ENCODE data around the gene DBNDD1.

The DBNDD1 gene

GRCh38 chr16:90046971-90047713, 27.9 kb upstream of the DBNDD1 start:
- DNase-seq (ENCODE audit: insufficient read length) (no peak), FAIRE-seq (no peak)
- TF ChIP-seq POLR2AphosphoS5 (IDR thresholded peaks at IDR 0.05; ENCODE audit: low read depth, low read length) (no peak), POLR2A (IDR thresholded peaks at IDR 0.05; ENCODE audit: low read depth, low read length) (no peak), TAF1 (IDR thresholded peaks at IDR 0.05; ENCODE audit: borderline replicate concordance, low read depth, low read length) (no peak)

- DNase-seq (ENCODE audit: insufficient read length) (no peak), FAIRE-seq (no peak)
- TF ChIP-seq POLR2A (IDR thresholded peaks at IDR 0.05; ENCODE audit: low read depth, low read length) = no peak
- TF ChIP-seq TAF1 (IDR thresholded peaks at IDR 0.05; ENCODE audit: borderline replicate concordance, low read depth, low read length) = no peak
Observed at GRCh38 chr16:90046122-90046970, 27.1 kb upstream of the DBNDD1 start.

- DNase-seq (ENCODE audit: insufficient read length) = no peak
- no peak for FAIRE-seq
- no peak for TF ChIP-seq POLR2A (IDR thresholded peaks at IDR 0.05; ENCODE audit: low read depth, low read length)
- no peak for TF ChIP-seq TAF1 (IDR thresholded peaks at IDR 0.05; ENCODE audit: borderline replicate concordance, low read depth, low read length)
- no peak for TF ChIP-seq POLR2AphosphoS5 (IDR thresholded peaks at IDR 0.05; ENCODE audit: low read depth, low read length)
Observed at GRCh38 chr16:90044111-90044551, 24.9 kb upstream of the DBNDD1 start.

- TF ChIP-seq TAF1 (IDR thresholded peaks at IDR 0.05; ENCODE audit: borderline replicate concordance, low read depth, low read length) (no peak), POLR2A (IDR thresholded peaks at IDR 0.05; ENCODE audit: low read depth, low read length) (no peak), POLR2AphosphoS5 (IDR thresholded peaks at IDR 0.05; ENCODE audit: low read depth, low read length) (no peak)
- FAIRE-seq (no peak), DNase-seq (ENCODE audit: insufficient read length) (no peak)
Observed at GRCh38 chr16:90043526-90043925, 24.3 kb upstream of the DBNDD1 start.

- FAIRE-seq = no peak
Observed at GRCh38 chr16:90042946-90043514, 23.8 kb upstream of the DBNDD1 start.

GRCh38 chr16:90041896-90042473, 22.7 kb upstream of the DBNDD1 start:
- TF ChIP-seq POLR2A (IDR thresholded peaks at IDR 0.05; ENCODE audit: low read depth, low read length) (no peak), POLR2AphosphoS5 (IDR thresholded peaks at IDR 0.05; ENCODE audit: low read depth, low read length) (no peak), TAF1 (IDR thresholded peaks at IDR 0.05; ENCODE audit: borderline replicate concordance, low read depth, low read length) (no peak)
- DNase-seq (ENCODE audit: insufficient read length) (no peak), FAIRE-seq (no peak)

More at GRCh38 chr16:90042946-90043514, 23.8 kb upstream of the DBNDD1 start:
- DNase-seq (ENCODE audit: insufficient read length) = no peak
- TF ChIP-seq TAF1 (IDR thresholded peaks at IDR 0.05; ENCODE audit: borderline replicate concordance, low read depth, low read length) (no peak), POLR2AphosphoS5 (IDR thresholded peaks at IDR 0.05; ENCODE audit: low read depth, low read length) (no peak), POLR2A (IDR thresholded peaks at IDR 0.05; ENCODE audit: low read depth, low read length) (no peak)

GRCh38 chr16:90040152-90041023, 21.1 kb upstream of the DBNDD1 start:
- TF ChIP-seq POLR2AphosphoS5 (IDR thresholded peaks at IDR 0.05; ENCODE audit: low read depth, low read length) = no peak
- no peak for TF ChIP-seq TAF1 (IDR thresholded peaks at IDR 0.05; ENCODE audit: borderline replicate concordance, low read depth, low read length)
- no peak for TF ChIP-seq POLR2A (IDR thresholded peaks at IDR 0.05; ENCODE audit: low read depth, low read length)
- DNase-seq (ENCODE audit: insufficient read length) = no peak
- FAIRE-seq = no peak

GRCh38 chr16:90037276-90037675, 18.0 kb upstream of the DBNDD1 start:
- DNase-seq (ENCODE audit: insufficient read length) = no peak
- no peak for FAIRE-seq
- no peak for TF ChIP-seq TAF1 (IDR thresholded peaks at IDR 0.05; ENCODE audit: borderline replicate concordance, low read depth, low read length)
- no peak for TF ChIP-seq POLR2A (IDR thresholded peaks at IDR 0.05; ENCODE audit: low read depth, low read length)
- TF ChIP-seq POLR2AphosphoS5 (IDR thresholded peaks at IDR 0.05; ENCODE audit: low read depth, low read length) = no peak

GRCh38 chr16:90035902-90036301, 16.6 kb upstream of the DBNDD1 start:
- FAIRE-seq (no peak), DNase-seq (ENCODE audit: insufficient read length) (no peak)
- TF ChIP-seq POLR2A (IDR thresholded peaks at IDR 0.05; ENCODE audit: low read depth, low read length) (no peak), TAF1 (IDR thresholded peaks at IDR 0.05; ENCODE audit: borderline replicate concordance, low read depth, low read length) (no peak), POLR2AphosphoS5 (IDR thresholded peaks at IDR 0.05; ENCODE audit: low read depth, low read length) (no peak)

GRCh38 chr16:90034504-90034903, 15.2 kb upstream of the DBNDD1 start:
- TF ChIP-seq TAF1 (IDR thresholded peaks at IDR 0.05; ENCODE audit: borderline replicate concordance, low read depth, low read length) (no peak), POLR2A (IDR thresholded peaks at IDR 0.05; ENCODE audit: low read depth, low read length) (no peak), POLR2AphosphoS5 (IDR thresholded peaks at IDR 0.05; ENCODE audit: low read depth, low read length) (no peak)
- FAIRE-seq = no peak
- DNase-seq (ENCODE audit: insufficient read length) = no peak
